ENCODE data around the gene SCRN1. TPM values are rescaled to one million over a fixed set of nuclear protein-coding genes. Genes with fewer than 3 reads are reported as not detected.

SCRN1 gene
- total RNA-seq, 1 experiment from 2014 or later: 115 TPM

- DNase-seq: peak; percentile 73
- no peak overlapping the region for H3K4me3 ChIP-seq (ENCODE audit: insufficient read depth, low read depth, low read length)
- H3K36me3 ChIP-seq (replicated peaks; ENCODE audit: control insufficient read depth, insufficient read depth, low read length): peaks cover 42% of the 10 kb centered on the region
- no peaks in the 10 kb centered on the region for H3K27me3 ChIP-seq (ENCODE audit: control insufficient read depth, insufficient read depth, low read length)
These were observed 43.0 kb downstream of the SCRN1 start for GRCh38 chr7:29946428-29947186.

GRCh38 chr7:29945259-29945809 lies 44.3 kb downstream of the SCRN1 start:
- no peak for DNase-seq
- H3K36me3 ChIP-seq (replicated peaks; ENCODE audit: control insufficient read depth, insufficient read depth, low read length): peaks cover 37% of the 10 kb centered on the region
- no peak overlapping the region for H3K4me3 ChIP-seq (ENCODE audit: insufficient read depth, low read depth, low read length)
- no peaks in the 10 kb centered on the region for H3K27me3 ChIP-seq (ENCODE audit: control insufficient read depth, insufficient read depth, low read length)

- Histone ChIP-seq H3K36me3 (replicated peaks; ENCODE audit: control insufficient read depth, insufficient read depth, low read length) (peaks cover 51% of the 10 kb centered on the region), H3K27me3 (ENCODE audit: control insufficient read depth, insufficient read depth, low read length) (no peaks in the 10 kb centered on the region)
- no peak for DNase-seq
These were observed 49.4 kb downstream of the SCRN1 start for GRCh38 chr7:29940199-29940598.

DNA sequence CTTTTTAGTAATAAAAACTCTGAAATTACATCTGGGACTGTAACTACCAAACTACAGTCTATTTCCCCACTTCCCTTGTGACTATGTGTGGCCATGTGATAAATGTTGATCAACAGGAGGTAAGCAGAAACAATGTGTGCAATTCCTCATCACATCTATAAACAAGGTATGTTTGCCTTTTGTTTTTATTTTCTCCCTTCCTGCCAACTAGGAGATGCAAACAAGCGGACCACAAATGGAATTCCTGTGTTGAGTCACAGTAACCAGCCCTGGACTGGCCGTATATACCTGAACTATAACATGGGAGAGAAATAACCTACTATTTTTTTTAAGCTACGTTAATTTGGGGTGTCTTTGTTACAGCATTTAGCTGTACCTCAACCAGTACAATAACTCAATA lies 52.5 kb downstream of the SCRN1 start:
- Histone ChIP-seq H3K36me3 (replicated peaks; ENCODE audit: control insufficient read depth, insufficient read depth, low read length) (peaks cover 41% of the 10 kb centered on the region), H3K4me3 (ENCODE audit: insufficient read depth, low read depth, low read length) (no peak overlapping the region), H3K27me3 (ENCODE audit: control insufficient read depth, insufficient read depth, low read length) (no peaks in the 10 kb centered on the region)
- DNase-seq: no peak

More at GRCh38 chr7:29940199-29940598, 49.4 kb downstream of the SCRN1 start:
- H3K4me3 ChIP-seq (ENCODE audit: insufficient read depth, low read depth, low read length): no peak overlapping the region

GRCh38 chr7:29935111-29935510 lies 54.5 kb downstream of the SCRN1 start:
- DNase-seq: no peak
- Histone ChIP-seq H3K27me3 (ENCODE audit: control insufficient read depth, insufficient read depth, low read length) (no peaks in the 10 kb centered on the region), H3K4me3 (ENCODE audit: insufficient read depth, low read depth, low read length) (no peak overlapping the region), H3K36me3 (replicated peaks; ENCODE audit: control insufficient read depth, insufficient read depth, low read length) (peaks cover 38% of the 10 kb centered on the region)

- peak; percentile 49 for DNase-seq
- H3K27me3 ChIP-seq (ENCODE audit: control insufficient read depth, insufficient read depth, low read length): no peaks in the 10 kb centered on the region
These were observed 60.4 kb downstream of the SCRN1 start for GRCh38 chr7:29929018-29929807.

GRCh38 chr7:29926741-29927140 lies 62.9 kb downstream of the SCRN1 start:
- no peak overlapping the region for H3K4me3 ChIP-seq (ENCODE audit: insufficient read depth, low read depth, low read length)
- H3K36me3 ChIP-seq (replicated peaks; ENCODE audit: control insufficient read depth, insufficient read depth, low read length): peaks cover 35% of the 10 kb centered on the region
- no peak for DNase-seq
- H3K27me3 ChIP-seq (ENCODE audit: control insufficient read depth, insufficient read depth, low read length): no peaks in the 10 kb centered on the region

More at GRCh38 chr7:29929018-29929807, 60.4 kb downstream of the SCRN1 start:
- H3K36me3 ChIP-seq (replicated peaks; ENCODE audit: control insufficient read depth, insufficient read depth, low read length): peaks cover 20% of the 10 kb centered on the region
- H3K4me3 ChIP-seq (ENCODE audit: insufficient read depth, low read depth, low read length): no peak overlapping the region

DNA sequence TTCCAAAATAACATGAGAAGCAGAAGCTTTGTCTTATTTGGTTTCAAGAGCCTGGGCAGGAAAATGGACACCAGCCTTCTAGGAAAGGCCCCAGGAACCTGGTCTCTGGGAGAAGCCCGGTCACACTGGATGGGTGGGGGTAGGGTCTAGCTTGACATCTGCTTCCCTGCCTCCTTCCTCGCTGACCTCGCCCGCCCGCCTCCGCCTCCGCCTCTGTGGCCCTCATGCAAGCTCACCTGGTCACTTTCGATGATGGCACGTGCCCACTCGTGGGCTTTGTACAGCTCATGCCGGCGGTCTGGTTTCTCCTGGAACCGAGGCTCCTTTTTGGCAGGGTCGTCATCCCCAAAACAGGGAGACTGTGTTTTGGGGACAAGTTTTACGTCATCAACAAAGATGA lies 63.4 kb downstream of the SCRN1 start:
- H3K36me3 ChIP-seq (replicated peaks; ENCODE audit: control insufficient read depth, insufficient read depth, low read length): peaks cover 35% of the 10 kb centered on the region
- no peak for DNase-seq

DNA sequence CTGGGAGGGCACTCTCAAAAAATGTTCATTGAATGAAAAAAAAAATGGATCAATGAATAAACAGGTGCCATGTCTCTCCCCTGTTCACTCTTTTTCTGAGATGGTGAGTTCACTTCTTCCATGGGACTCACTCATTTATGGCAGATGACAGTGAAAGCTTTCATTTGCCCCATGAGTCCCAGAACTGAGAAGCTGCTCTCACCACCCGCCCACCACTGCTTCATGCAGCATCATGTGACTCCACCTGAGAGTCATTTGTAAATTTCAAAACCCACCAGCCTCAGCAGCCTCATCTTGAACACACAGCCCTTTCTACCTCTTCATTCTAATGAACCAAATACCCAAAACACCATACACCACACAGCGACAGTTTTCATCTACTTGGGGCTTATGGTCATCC lies 64.9 kb downstream of the SCRN1 start:
- Histone ChIP-seq H3K36me3 (replicated peaks; ENCODE audit: control insufficient read depth, insufficient read depth, low read length) (peaks cover 35% of the 10 kb centered on the region), H3K27me3 (ENCODE audit: control insufficient read depth, insufficient read depth, low read length) (no peaks in the 10 kb centered on the region), H3K4me3 (ENCODE audit: insufficient read depth, low read depth, low read length) (no peak overlapping the region)
- DNase-seq: no peak

More for the DNA sequence above, 63.4 kb downstream of the SCRN1 start:
- Histone ChIP-seq H3K4me3 (ENCODE audit: insufficient read depth, low read depth, low read length) (no peak overlapping the region), H3K27me3 (ENCODE audit: control insufficient read depth, insufficient read depth, low read length) (no peaks in the 10 kb centered on the region)

DNA sequence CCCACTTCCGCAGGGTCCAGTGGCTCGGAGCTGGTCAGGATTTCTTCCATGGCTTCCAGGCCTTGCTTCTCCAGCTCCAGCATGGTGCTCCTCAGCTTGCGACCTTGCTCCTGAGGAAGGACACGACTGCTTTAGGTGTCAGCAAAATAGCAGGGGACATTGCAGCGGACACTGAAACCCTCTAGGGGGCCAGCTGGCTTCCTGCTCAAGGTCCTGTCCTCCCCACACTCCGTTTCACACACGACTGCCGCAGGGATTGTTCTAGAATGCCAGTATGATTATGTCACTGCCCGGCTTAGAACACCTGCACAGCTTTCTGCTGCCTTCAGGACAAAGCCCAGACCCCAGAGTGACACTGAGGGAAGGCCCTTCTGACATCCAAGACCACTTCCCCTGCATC lies 65.6 kb downstream of the SCRN1 start:
- DNase-seq: no peak
- Histone ChIP-seq H3K4me3 (ENCODE audit: insufficient read depth, low read depth, low read length) (no peak overlapping the region), H3K36me3 (replicated peaks; ENCODE audit: control insufficient read depth, insufficient read depth, low read length) (peaks cover 34% of the 10 kb centered on the region), H3K27me3 (ENCODE audit: control insufficient read depth, insufficient read depth, low read length) (no peaks in the 10 kb centered on the region)

GRCh38 chr7:29922921-29923700 lies 66.5 kb downstream of the SCRN1 start:
- Histone ChIP-seq H3K27me3 (ENCODE audit: control insufficient read depth, insufficient read depth, low read length) (no peaks in the 10 kb centered on the region), H3K4me3 (ENCODE audit: insufficient read depth, low read depth, low read length) (no peak overlapping the region), H3K36me3 (replicated peaks; ENCODE audit: control insufficient read depth, insufficient read depth, low read length) (peaks cover 34% of the 10 kb centered on the region)
- no peak for DNase-seq

DNA sequence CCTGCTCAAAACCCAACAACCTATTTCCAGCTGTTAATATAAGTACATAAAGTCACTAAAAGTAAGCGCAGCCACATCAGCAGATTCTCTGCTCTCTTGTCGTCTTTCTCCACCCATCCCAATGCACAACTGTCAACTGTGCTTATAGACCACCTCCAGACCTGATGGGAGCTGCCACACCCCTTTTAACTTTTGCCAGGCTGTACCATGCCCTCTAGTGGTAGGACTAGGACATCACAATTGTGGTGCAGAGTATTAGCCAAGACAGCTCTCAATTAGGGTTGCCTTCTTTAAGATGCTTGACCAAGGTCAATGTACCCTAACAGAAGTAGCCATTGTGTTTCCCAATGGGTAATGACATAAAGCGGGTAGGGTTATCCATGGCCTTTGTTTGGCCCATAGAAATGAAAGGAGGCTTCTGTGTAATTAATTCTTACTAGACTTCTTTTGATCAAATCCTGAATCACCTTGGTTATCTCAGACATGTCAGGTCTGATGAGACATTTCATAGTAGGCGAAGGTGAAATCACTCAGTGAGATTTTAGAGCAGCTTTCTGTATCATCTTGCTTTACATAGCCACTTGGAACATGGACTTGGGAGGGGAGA lies 68.1 kb downstream of the SCRN1 start:
- Histone ChIP-seq H3K4me3 (ENCODE audit: insufficient read depth, low read depth, low read length) (no peak overlapping the region), H3K36me3 (replicated peaks; ENCODE audit: control insufficient read depth, insufficient read depth, low read length) (peaks cover 32% of the 10 kb centered on the region), H3K27me3 (ENCODE audit: control insufficient read depth, insufficient read depth, low read length) (no peaks in the 10 kb centered on the region)
- DNase-seq: peak; percentile 77

GRCh38 chr7:29920491-29920890 lies 69.1 kb downstream of the SCRN1 start:
- peaks cover 30% of the 10 kb centered on the region for H3K36me3 ChIP-seq (replicated peaks; ENCODE audit: control insufficient read depth, insufficient read depth, low read length)
- H3K27me3 ChIP-seq (ENCODE audit: control insufficient read depth, insufficient read depth, low read length): no peaks in the 10 kb centered on the region
- DNase-seq: no peak
- H3K4me3 ChIP-seq (ENCODE audit: insufficient read depth, low read depth, low read length): no peak overlapping the region

GRCh38 chr7:29919790-29920189 lies 69.8 kb downstream of the SCRN1 start:
- Histone ChIP-seq H3K36me3 (replicated peaks; ENCODE audit: control insufficient read depth, insufficient read depth, low read length) (peaks cover 30% of the 10 kb centered on the region), H3K4me3 (ENCODE audit: insufficient read depth, low read depth, low read length) (no peak overlapping the region), H3K27me3 (ENCODE audit: control insufficient read depth, insufficient read depth, low read length) (no peaks in the 10 kb centered on the region)
- no peak for DNase-seq

Measured in H7 (cell line).